HepG2 (cell line): ENCODE results near the gene SLC9A8. TPM values are rescaled to one million over a fixed set of nuclear protein-coding genes. Genes with fewer than 3 reads are reported as not detected.

ENCODE experiments used
- ARID4A ChIP-seq: sonication (generic); formaldehyde crosslinking; IDR thresholded peaks from 2 replicates; pipeline ENCODE4 v1.5.0; 2020; ENCODE audit warnings: mild to moderate bottlenecking, missing genetic modification reagents, borderline replicate concordance
- KLF15 ChIP-seq: sonication (generic); formaldehyde crosslinking; IDR thresholded peaks from 2 replicates; pipeline ENCODE4 v1.8.1; 2023; ENCODE audit warnings: borderline replicate concordance, mild to moderate bottlenecking, inconsistent platforms, missing genetic modification reagents, mixed read lengths
- PAXIP1 ChIP-seq: sonication (generic); formaldehyde crosslinking; conservative IDR thresholded peaks from 2 replicates; pipeline ENCODE4 v1.4.0; 2020; ENCODE audit warnings: mild to moderate bottlenecking, missing genetic modification reagents, moderate library complexity
- polyA plus RNA-seq, 8 experiments: library from polyadenylated mRNA; depleted of rRNA in 3 of 8; stranded (reverse) in 7 of 8; unstranded in 1 of 8; fragments of >200 nt; fragmentation: Illumina TruSeq in 4 of 8; extraction: Trizol in 4 of 8; gene quantifications; 2 replicates each; pipeline versions ENCODE4 v1.2.1 to v1.2.3, GENCODE V29; 2011 to 2016; ENCODE audit warnings: low read depth in 4 of 8, missing spikeins in 1 of 8, mixed read lengths in 1 of 8; ENCODE audit not compliant: insufficient read depth in 1 of 8
- total RNA-seq, 5 experiments: library from RNA; depleted of rRNA; stranded (reverse); fragments of >200 nt; fragmentation: Illumina TruSeq; extraction: Trizol; gene quantifications; 2 replicates each; pipeline ENCODE4 v1.2.3, GENCODE V29; 2016; ENCODE audit warnings: low read depth in 1 of 5

The SLC9A8 gene
- total and polyA plus RNA-seq, 2 of the 13 experiments (the other 11 are each of a cell fraction or from before 2014, with no cell fraction given), result 4.1 to 7.4 TPM

- TF ChIP-seq ARID4A, result 0 out of 2 replicates have a peak, but pooled peaks have one; percentile 15
- TF ChIP-seq KLF15, result no peak
- TF ChIP-seq PAXIP1 (CRISPR knock-in tag), result no peak
Measured at GRCh38 chr20:49831770-49832631, 19.4 kb downstream of the SLC9A8 start (continued).
